ENCODE results near the gene ASCL1. TPM values are rescaled to one million over a fixed set of nuclear protein-coding genes. Genes with fewer than 3 reads are reported as not detected.

The ASCL1 gene
- total and polyA plus RNA-seq, 9 of the 15 experiments (the other 6 are each of a cell fraction or from before 2014, with no cell fraction given): 0.01 to 0.09 (median 0.04) TPM; not detected in 3

- Histone ChIP-seq H2AFZ (ENCODE audit: low read depth, low read length) (no peak overlapping the region), H3K4me2 (ENCODE audit: insufficient read depth, low read length) (no peak overlapping the region), H3K9me1 (ENCODE audit: control insufficient read depth, insufficient read depth, low read length) (no peaks in the 10 kb centered on the region), H3K27me3 (ENCODE audit: control insufficient read depth in 2 of 2, insufficient read depth in 2 of 2, low read length in 2 of 2) (peaks cover 0 to 3% of the 10 kb centered on the region in 2 experiments; a peak in 1 of 5 replicates), H3K79me2 (ENCODE audit: control insufficient read depth, insufficient read depth, low read length) (no peaks in the 10 kb centered on the region), H4K20me1 (replicated peaks; ENCODE audit: control insufficient read depth, insufficient read depth, low read length) (no peaks in the 10 kb centered on the region), H3K27ac (ENCODE audit: extremely low read depth, low read depth, low read length) (no peak overlapping the region), H3K4me1 (replicated peaks in 1 of 2; ENCODE audit: control insufficient read depth in 2 of 2, insufficient read depth in 2 of 2, low read length in 2 of 2) (peaks cover 0 to 6% of the 10 kb centered on the region in 2 experiments; a peak in 2 of 5 replicates), H3K9ac (ENCODE audit: insufficient read depth in 1 of 2, low read depth in 2 of 2, low read length in 2 of 2) (no peak overlapping the region), H3K4me3 (no peak overlapping the region), H3K9me3 (replicated peaks; ENCODE audit: control insufficient read depth, insufficient read depth, low read depth, low read length) (no peaks in the 10 kb centered on the region), H3K36me3 (ENCODE audit: control insufficient read depth, insufficient read depth, low read length) (no peaks in the 10 kb centered on the region)
- no peak for DNase-seq (ENCODE audit: extremely low read depth in 1 of 4, low spot score in 3 of 4)
- no peak for FAIRE-seq
- 0% methylated on average over 2 of the region's 2 CpGs for WGBS (ENCODE audit: insufficient coverage, low coverage, missing lambda C conversion rate)
- ATAC-seq: no peak
- TF ChIP-seq MEIS2 (IDR thresholded peaks at IDR 0.05; ENCODE audit: partially characterized antibody): no peak
- TF ChIP-seq THAP7 (CRISPR knock-in tag; IDR thresholded peaks at IDR 0.05): no peak
- TF ChIP-seq SETDB1 (IDR thresholded peaks at IDR 0.05; ENCODE audit: low read length): no peak
- no peak for TF ChIP-seq HMGXB4 (CRISPR knock-in tag; IDR thresholded peaks at IDR 0.05)
- no peak for TF ChIP-seq PHTF2 (CRISPR knock-in tag; IDR thresholded peaks at IDR 0.05)
- TF ChIP-seq GATAD2B (IDR thresholded peaks at IDR 0.05; ENCODE audit: borderline replicate concordance): no peak
- no peak for TF ChIP-seq ZNF668 (CRISPR knock-in tag; IDR thresholded peaks at IDR 0.05)
- TF ChIP-seq DNMT1 (IDR thresholded peaks at IDR 0.05): no peak
- TF ChIP-seq ZNF518B (CRISPR knock-in tag; IDR thresholded peaks at IDR 0.05): no peak
- no peak for TF ChIP-seq SAP30 (IDR thresholded peaks at IDR 0.05; ENCODE audit: borderline replicate concordance, insufficient read depth, low read depth, low read length, poor library complexity, severe bottlenecking)
- no peak for TF ChIP-seq PRMT5 (CRISPR knock-in tag; IDR thresholded peaks at IDR 0.05)
- in situ Hi-C loops (cut with MboI): no loop called here
- no TSS peak for BruUV-seq (replicated peaks)
- ChIA-PET CTCF (ENCODE audit: low intra/inter-chr PET ratio) (no interaction called here), POLR2A (no interaction called here)
- intact Hi-C loops (cut with micrococcal nuclease): no loop called here
Observed at GRCh38 chr12:102913453-102914226, 43.8 kb upstream of the ASCL1 start.
